ENCODE data around the gene GPR142. TPM values are rescaled to one million over a fixed set of nuclear protein-coding genes. Genes with fewer than 3 reads are reported as not detected.
"Not testable (repeated sequence)": the region's sequence is repeated elsewhere in the genome, so short reads cannot be mapped to it uniquely, and the experiment has no call there.

GPR142 gene
- total RNA-seq, 4 donors from 2014 or later: 0.67 TPM; not detected in 3

DNA sequence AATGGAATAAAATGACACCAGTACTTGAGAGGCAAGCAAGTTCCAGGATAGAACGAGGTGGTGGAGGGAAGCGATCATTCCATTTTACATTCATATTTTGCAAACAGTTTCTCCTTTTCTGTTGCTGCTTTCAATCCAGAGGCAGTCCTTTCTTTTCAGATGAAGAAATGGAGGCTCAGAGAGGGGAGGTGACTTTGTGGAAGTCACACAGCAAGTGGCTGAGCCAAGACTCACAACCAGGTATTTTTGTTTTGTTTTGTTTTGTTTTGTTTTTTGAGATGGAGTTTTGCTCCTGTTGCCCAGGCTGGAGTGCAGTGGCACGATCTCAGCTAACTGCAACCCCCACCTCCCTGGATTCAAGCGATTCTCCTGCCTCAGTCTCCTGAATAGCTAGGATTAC is 29.3 kb downstream of the GPR142 start:
- TF ChIP-seq, protein P1, sequence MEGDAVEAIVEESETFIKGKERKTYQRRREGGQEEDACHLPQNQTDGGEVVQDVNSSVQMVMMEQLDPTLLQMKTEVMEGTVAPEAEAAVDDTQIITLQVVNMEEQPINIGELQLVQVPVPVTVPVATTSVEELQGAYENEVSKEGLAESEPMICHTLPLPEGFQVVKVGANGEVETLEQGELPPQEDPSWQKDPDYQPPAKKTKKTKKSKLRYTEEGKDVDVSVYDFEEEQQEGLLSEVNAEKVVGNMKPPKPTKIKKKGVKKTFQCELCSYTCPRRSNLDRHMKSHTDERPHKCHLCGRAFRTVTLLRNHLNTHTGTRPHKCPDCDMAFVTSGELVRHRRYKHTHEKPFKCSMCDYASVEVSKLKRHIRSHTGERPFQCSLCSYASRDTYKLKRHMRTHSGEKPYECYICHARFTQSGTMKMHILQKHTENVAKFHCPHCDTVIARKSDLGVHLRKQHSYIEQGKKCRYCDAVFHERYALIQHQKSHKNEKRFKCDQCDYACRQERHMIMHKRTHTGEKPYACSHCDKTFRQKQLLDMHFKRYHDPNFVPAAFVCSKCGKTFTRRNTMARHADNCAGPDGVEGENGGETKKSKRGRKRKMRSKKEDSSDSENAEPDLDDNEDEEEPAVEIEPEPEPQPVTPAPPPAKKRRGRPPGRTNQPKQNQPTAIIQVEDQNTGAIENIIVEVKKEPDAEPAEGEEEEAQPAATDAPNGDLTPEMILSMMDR (IDR thresholded peaks at IDR 0.05): no peak
- no peak for TF ChIP-seq POLR2A (IDR thresholded peaks at IDR 0.05)
- H3K27me3 ChIP-seq: no peaks in the 10 kb centered on the region
- DNase-seq: no peak
- intact Hi-C loops (cut with DNase I): no loop called here
- H3K9me3 ChIP-seq: no peaks in the 10 kb centered on the region
- no peak overlapping the region for H3K27ac ChIP-seq
- H3K4me1 ChIP-seq: no peaks in the 10 kb centered on the region
- no peaks in the 10 kb centered on the region for H3K36me3 ChIP-seq
- no peak overlapping the region for H3K4me3 ChIP-seq (replicated peaks in 1 of 3)
- 91 to 95% methylated on average over 4 of the region's 4 CpGs for WGBS, 2 donors

DNA sequence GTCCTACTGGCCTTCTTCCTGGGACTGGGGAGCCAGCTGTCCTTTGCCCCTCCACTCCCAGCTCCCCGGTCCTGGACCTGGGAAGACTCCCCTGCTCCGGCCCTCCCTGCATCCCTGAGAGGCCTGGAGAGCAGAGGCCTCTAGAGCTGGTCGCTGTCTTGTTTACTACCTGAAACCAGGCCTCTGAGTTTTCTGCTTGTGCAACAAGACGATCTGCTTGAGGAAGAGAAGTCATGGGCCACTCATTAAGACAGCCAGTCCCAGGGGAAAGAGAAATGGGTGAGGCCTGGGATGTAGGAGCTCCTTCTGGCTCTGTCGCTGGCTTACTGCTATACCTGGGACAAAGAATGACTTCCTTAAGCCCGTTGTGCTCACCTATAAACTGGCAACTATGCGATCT is 34.7 kb downstream of the GPR142 start:
- Histone ChIP-seq H3K4me3 (replicated peaks in 1 of 3) (no peak overlapping the region), H3K27me3 (no peaks in the 10 kb centered on the region), H3K36me3 (no peaks in the 10 kb centered on the region), H3K4me1 (no peaks in the 10 kb centered on the region), H3K9me3 (no peaks in the 10 kb centered on the region), H3K27ac (no peak overlapping the region)
- DNase-seq: no peak
- TF ChIP-seq, protein P1 (IDR thresholded peaks at IDR 0.05): no peak
- no peak for TF ChIP-seq POLR2A (IDR thresholded peaks at IDR 0.05)
- intact Hi-C loops (cut with DNase I): no loop called here
- WGBS, 2 donors: 91 to 94% methylated on average over 6 to 7 of the region's 7 CpGs

GRCh38 chr17:74403512-74404137 is 36.3 kb downstream of the GPR142 start:
- H3K36me3 ChIP-seq: no peaks in the 10 kb centered on the region
- H3K27me3 ChIP-seq: no peaks in the 10 kb centered on the region
- intact Hi-C loops (cut with DNase I): no loop called here
- no peak for DNase-seq
- H3K4me3 ChIP-seq (replicated peaks in 1 of 3): no peak overlapping the region
- WGBS, 2 donors: 69 to 83% methylated on average over 7 of the region's 12 CpGs
- H3K4me1 ChIP-seq: peaks cover 0 to 7% of the 10 kb centered on the region in 2 donors
- H3K9me3 ChIP-seq: no peaks in the 10 kb centered on the region
- TF ChIP-seq POLR2A (IDR thresholded peaks at IDR 0.05): no peak
- TF ChIP-seq, protein P1 (IDR thresholded peaks at IDR 0.05): no peak
- H3K27ac ChIP-seq: no peak overlapping the region

DNA sequence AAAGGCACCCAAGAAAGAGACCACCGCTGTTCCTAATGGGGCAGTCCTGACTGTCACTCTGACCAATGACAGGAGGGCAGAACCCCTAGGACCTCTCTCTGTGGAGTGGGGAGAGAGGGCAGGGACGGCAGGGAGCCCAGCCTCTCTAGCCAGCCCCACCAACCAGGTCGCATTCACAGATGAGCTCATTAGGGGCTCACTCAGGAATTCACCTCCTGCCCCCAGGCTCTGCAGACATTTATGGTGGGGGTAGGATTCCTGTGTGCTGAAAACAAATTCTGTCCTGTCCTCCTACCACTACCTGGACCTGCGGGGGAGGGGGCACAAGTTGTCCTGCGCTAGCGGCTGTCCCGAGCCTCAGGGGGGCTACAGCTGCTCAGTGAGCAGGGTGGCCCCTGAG is 36.9 kb downstream of the GPR142 start:
- DNase-seq: no peak
- 54 to 67% methylated on average over 5 of the region's 7 CpGs for WGBS, 2 donors
- no peak for TF ChIP-seq POLR2A (IDR thresholded peaks at IDR 0.05)
- TF ChIP-seq, protein P1 (IDR thresholded peaks at IDR 0.05): no peak
- no peaks in the 10 kb centered on the region for H3K9me3 ChIP-seq
- no peak overlapping the region for H3K27ac ChIP-seq
- H3K27me3 ChIP-seq: no peaks in the 10 kb centered on the region
- H3K4me1 ChIP-seq: peaks cover 0 to 7% of the 10 kb centered on the region in 2 donors
- intact Hi-C loops (cut with DNase I): no loop called here
- no peaks in the 10 kb centered on the region for H3K36me3 ChIP-seq
- H3K4me3 ChIP-seq (replicated peaks in 1 of 3): no peak overlapping the region

- WGBS, 2 donors: 88 to 91% methylated on average over 6 of the region's 6 CpGs
- intact Hi-C loops (cut with DNase I): no loop called here
- no peak overlapping the region for H3K27ac ChIP-seq
- H3K4me1 ChIP-seq: peaks cover 0 to 7% of the 10 kb centered on the region in 2 donors
- DNase-seq: no peak
- H3K9me3 ChIP-seq: no peaks in the 10 kb centered on the region
- no peaks in the 10 kb centered on the region for H3K36me3 ChIP-seq
- no peak for TF ChIP-seq POLR2A (IDR thresholded peaks at IDR 0.05)
- TF ChIP-seq, protein P1 (IDR thresholded peaks at IDR 0.05): no peak
- H3K27me3 ChIP-seq: no peaks in the 10 kb centered on the region
- no peak overlapping the region for H3K4me3 ChIP-seq (replicated peaks in 1 of 3)
Measured at GRCh38 chr17:74404789-74405188, 37.5 kb downstream of the GPR142 start.

GRCh38 chr17:74405311-74405710 is 38.0 kb downstream of the GPR142 start:
- H3K36me3 ChIP-seq; intact Hi-C loops (cut with DNase I); H3K4me1 ChIP-seq; H3K9me3 ChIP-seq; DNase-seq; H3K27ac ChIP-seq; H3K4me3 ChIP-seq (replicated peaks in 1 of 3); H3K27me3 ChIP-seq: not testable (repeated sequence)
- WGBS, 2 donors: 94% methylated on average over 5 of the region's 5 CpGs
